NCI-H345 (cell line): ENCODE data around the gene NEU1.
A peak's percentile ranks its signal among the peaks of the same experiment; 100 is the strongest.
"Not testable (repeated sequence)": the region's sequence is repeated elsewhere in the genome, so short reads cannot be mapped to it uniquely, and the experiment has no call there.

ENCODE experiments used
- DNase-seq: peaks from one replicate; lab custom pipeline; 2025; lab: John Stamatoyannopoulos, UW

NEU1 gene

GRCh38 chr6:31862344-31863235, at the start of gene NEU1:
Gene NEU1, minus strand, starts transcription at chr6:31862821. Its CDS starts 45 bp downstream, at chr6:31862776.
- DNase-seq: peak; percentile 100

GRCh38 chr6:31911826-31912585, 49.4 kb upstream of the NEU1 start:
- DNase-seq: no peak

GRCh38 chr6:31909298-31909697, 46.7 kb upstream of the NEU1 start:
- not testable (repeated sequence) for DNase-seq

GRCh38 chr6:31908791-31909190, 46.2 kb upstream of the NEU1 start:
- DNase-seq: no peak

GRCh38 chr6:31908255-31908654, 45.6 kb upstream of the NEU1 start:
- DNase-seq: not testable (repeated sequence)

GRCh38 chr6:31907158-31907813, 44.7 kb upstream of the NEU1 start:
- no peak for DNase-seq

GRCh38 chr6:31906727-31907126, 44.1 kb upstream of the NEU1 start:
- not testable (repeated sequence) for DNase-seq

GRCh38 chr6:31906122-31906521, 43.5 kb upstream of the NEU1 start:
- no peak for DNase-seq

- DNase-seq: no peak
Observed at GRCh38 chr6:31905041-31905440, 42.4 kb upstream of the NEU1 start.

- no peak for DNase-seq
Observed at GRCh38 chr6:31903957-31904356, 41.3 kb upstream of the NEU1 start.

GRCh38 chr6:31901953-31902643, 39.5 kb upstream of the NEU1 start, which contains the start of gene ZBTB12:
Gene ZBTB12, minus strand, starts transcription at chr6:31902086. Its CDS starts 781 bp downstream, at chr6:31901305.
- DNase-seq: peak; percentile 97

GRCh38 chr6:31901415-31901952, 38.9 kb upstream of the NEU1 start:
- peak; percentile 59 for DNase-seq

GRCh38 chr6:31900917-31901414, 38.3 kb upstream of the NEU1 start:
- no peak for DNase-seq

GRCh38 chr6:31899882-31900722, 37.5 kb upstream of the NEU1 start:
- no peak for DNase-seq

- DNase-seq: no peak
Observed at GRCh38 chr6:31899215-31899614, 36.6 kb upstream of the NEU1 start.

- peak; percentile 66 for DNase-seq
Observed at GRCh38 chr6:31898383-31899011, 35.9 kb upstream of the NEU1 start.

GRCh38 chr6:31897612-31898382, 35.2 kb upstream of the NEU1 start, which contains the start of gene EHMT2:
Gene EHMT2, minus strand, starts transcription at chr6:31897698. Its CDS starts 21 bp downstream, at chr6:31897677.
- peak; percentile 89 for DNase-seq

GRCh38 chr6:31896856-31897611, 34.4 kb upstream of the NEU1 start:
- DNase-seq: no peak
